Measurements from ENCODE around the gene FAM229B.

DNA sequence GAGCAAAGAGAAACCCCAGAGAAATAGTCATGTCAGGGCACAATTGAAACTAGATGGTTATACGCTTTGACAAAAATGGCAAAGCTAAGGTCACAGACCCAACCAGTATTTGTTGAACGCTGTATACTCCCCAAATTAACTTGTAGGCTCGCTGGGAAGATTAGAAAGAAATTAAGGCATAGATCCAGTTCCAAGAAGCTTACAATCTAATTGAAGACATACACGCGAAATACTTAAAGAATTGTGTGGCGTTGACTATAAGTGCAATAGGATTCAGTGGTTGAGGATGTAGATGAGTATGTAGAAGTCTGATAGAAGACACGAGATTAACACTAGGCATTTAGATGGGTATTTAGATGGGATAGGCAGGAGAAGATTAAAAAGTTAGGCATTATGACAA, 525 bp downstream of the FAM229B start:
- TF ChIP-seq TEAD4 (IDR thresholded peaks at IDR 0.05; ENCODE audit: low read depth, low read length), result no peak
- TF ChIP-seq POLR2A (IDR thresholded peaks at IDR 0.05; ENCODE audit: control extremely low read depth in 1 of 2, low read depth in 2 of 2, low read length in 2 of 2), result no peak
- no peak for TF ChIP-seq RAD21 (IDR thresholded peaks at IDR 0.05 in 1 of 2, conservative IDR thresholded peaks at IDR 0.05 in 1 of 2; ENCODE audit: low read depth in 2 of 2, low read length in 2 of 2)
- TF ChIP-seq GABPA (IDR thresholded peaks at IDR 0.05; ENCODE audit: borderline replicate concordance, insufficient read depth, low read length), result no peak
- TF ChIP-seq, protein P1, sequence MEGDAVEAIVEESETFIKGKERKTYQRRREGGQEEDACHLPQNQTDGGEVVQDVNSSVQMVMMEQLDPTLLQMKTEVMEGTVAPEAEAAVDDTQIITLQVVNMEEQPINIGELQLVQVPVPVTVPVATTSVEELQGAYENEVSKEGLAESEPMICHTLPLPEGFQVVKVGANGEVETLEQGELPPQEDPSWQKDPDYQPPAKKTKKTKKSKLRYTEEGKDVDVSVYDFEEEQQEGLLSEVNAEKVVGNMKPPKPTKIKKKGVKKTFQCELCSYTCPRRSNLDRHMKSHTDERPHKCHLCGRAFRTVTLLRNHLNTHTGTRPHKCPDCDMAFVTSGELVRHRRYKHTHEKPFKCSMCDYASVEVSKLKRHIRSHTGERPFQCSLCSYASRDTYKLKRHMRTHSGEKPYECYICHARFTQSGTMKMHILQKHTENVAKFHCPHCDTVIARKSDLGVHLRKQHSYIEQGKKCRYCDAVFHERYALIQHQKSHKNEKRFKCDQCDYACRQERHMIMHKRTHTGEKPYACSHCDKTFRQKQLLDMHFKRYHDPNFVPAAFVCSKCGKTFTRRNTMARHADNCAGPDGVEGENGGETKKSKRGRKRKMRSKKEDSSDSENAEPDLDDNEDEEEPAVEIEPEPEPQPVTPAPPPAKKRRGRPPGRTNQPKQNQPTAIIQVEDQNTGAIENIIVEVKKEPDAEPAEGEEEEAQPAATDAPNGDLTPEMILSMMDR (IDR thresholded peaks at IDR 0.05; ENCODE audit: control extremely low read depth in 1 of 3, insufficient read depth in 1 of 3, low read depth in 1 of 3, low read length in 3 of 3), result no peak
- TF ChIP-seq EZH2 (IDR thresholded peaks at IDR 0.05; ENCODE audit: low read depth, low read length, severe bottlenecking), result no peak
- TF ChIP-seq SRF (IDR thresholded peaks at IDR 0.05; ENCODE audit: low read depth, low read length), result no peak
- TF ChIP-seq, protein P2, sequence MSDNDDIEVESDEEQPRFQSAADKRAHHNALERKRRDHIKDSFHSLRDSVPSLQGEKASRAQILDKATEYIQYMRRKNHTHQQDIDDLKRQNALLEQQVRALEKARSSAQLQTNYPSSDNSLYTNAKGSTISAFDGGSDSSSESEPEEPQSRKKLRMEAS (IDR thresholded peaks at IDR 0.05), result no peak
- TF ChIP-seq POLR2AphosphoS5 (IDR thresholded peaks at IDR 0.05; ENCODE audit: low read depth, low read length), result no peak
- TF ChIP-seq EP300 (IDR thresholded peaks at IDR 0.05; ENCODE audit: borderline replicate concordance in 1 of 2, low read depth in 2 of 2, low read length in 2 of 2), result no peak

Measured in H1 (cell line).